Caco-2 (cell line): ENCODE data around the gene HAPSTR1. TPM values are rescaled to one million over a fixed set of nuclear protein-coding genes. Genes with fewer than 3 reads are reported as not detected.

ENCODE experiments used
- BruUV-seq: library from RNA; stranded (reverse); fragments of 400-500 nt; replicated peaks from 2 replicates; lab custom pipeline; 2021; lab: Mats Ljungman, UMichigan
- CTCF ChIA-PET: fragments of 300-600 bp; sonication (Branson Sonifier 250); formaldehyde crosslinking; loops from one replicate; lab custom pipeline; 2022; ENCODE audit warnings: antibody characterized with exemption; lab: Charles Lee
- POLR2A ChIA-PET: fragments of 300-600 bp; sonication (Branson Sonifier 250); formaldehyde crosslinking; loops from one replicate; lab custom pipeline; 2022; ENCODE audit warnings: antibody characterized with exemption; lab: Charles Lee
- DNase-seq, 2 experiments: peaks; one replicate each; pipeline versions ENCODE4 v3.0.0 to v3.0.0-alpha.2; 2020 to 2022
- H3K27me3 ChIP-seq: replicated peaks from 2 replicates; pipeline ENCODE4 v1.6.0; 2011; ENCODE audit warnings: low read length; ENCODE audit not compliant: control insufficient read depth, insufficient read depth
- H3K36me3 ChIP-seq: 2 replicates; pipeline ENCODE4 v1.5.1; 2011; ENCODE audit warnings: low read length; ENCODE audit not compliant: control insufficient read depth, insufficient read depth
- H3K4me1 ChIP-seq: fragments of 250-450 bp; sonication (Bioruptor Pico); 2 replicates; pipeline ENCODE4 v1.5.1; 2020; ENCODE audit warnings: mild to moderate bottlenecking
- H3K4me3 ChIP-seq: 2 replicates; pipeline ENCODE4 v1.5.1; 2011; ENCODE audit warnings: low read depth, mild to moderate bottlenecking, control low read depth, low read length
- H3K9me3 ChIP-seq: fragments of 250-450 bp; sonication (Bioruptor Pico); 2 replicates; pipeline ENCODE4 v1.5.1; 2020; ENCODE audit warnings: mild to moderate bottlenecking, moderate library complexity
- H3K27ac Mint-ChIP-seq: one replicate; pipeline ENCODE4 v1.8.0; 2022; ENCODE audit warnings: mixed read lengths; ENCODE audit not compliant: unreplicated experiment
- H3K27me3 Mint-ChIP-seq: one replicate; pipeline ENCODE4 v1.8.0; 2022; ENCODE audit warnings: mixed read lengths; ENCODE audit not compliant: insufficient read depth, unreplicated experiment
- H3K36me3 Mint-ChIP-seq: one replicate; pipeline ENCODE4 v1.8.0; 2022; ENCODE audit warnings: mild to moderate bottlenecking, mixed read lengths; ENCODE audit not compliant: insufficient read depth, unreplicated experiment
- H3K4me1 Mint-ChIP-seq: one replicate; pipeline ENCODE4 v1.8.0; 2022; ENCODE audit warnings: low read depth, mixed read lengths; ENCODE audit not compliant: unreplicated experiment
- H3K4me3 Mint-ChIP-seq: one replicate; pipeline ENCODE4 v1.8.0; 2022; ENCODE audit warnings: mild to moderate bottlenecking, moderate library complexity, mixed read lengths; ENCODE audit not compliant: unreplicated experiment
- H3K9me3 Mint-ChIP-seq: one replicate; pipeline ENCODE4 v1.8.0; 2022; ENCODE audit warnings: mixed read lengths; ENCODE audit not compliant: unreplicated experiment
- intact Hi-C: fragments of 100-400 bp; cut with micrococcal nuclease; formaldehyde crosslinking; loops from one replicate; pipeline ENCODE4 v1.10.0; 2022; ENCODE audit not compliant: unreplicated experiment
- total RNA-seq: library from RNA; stranded (reverse); gene quantifications from 2 replicates; pipeline ENCODE4 v1.2.3, GENCODE V29; 2022
- TF ChIP-seq, protein P1 (sequence below), 2 experiments: fragments of 200-600 bp in 1 of 2; IDR thresholded peaks; 1 replicate in 1 of 2; 2 replicates in 1 of 2; pipeline versions ENCODE4 v1.5.1 to v1.8.0; 2011 to 2022; ENCODE audit warnings: antibody characterized with exemption in 1 of 2, control low read depth in 1 of 2, inconsistent platforms in 1 of 2, low read depth in 1 of 2, low read length in 1 of 2, mild to moderate bottlenecking in 1 of 2, moderate library complexity in 1 of 2; ENCODE audit not compliant: insufficient read depth in 1 of 2, severe bottlenecking in 1 of 2, unreplicated experiment in 1 of 2

HAPSTR1 gene
- total RNA-seq, 1 experiment from 2014 or later, result 47.1 TPM

- BruUV-seq, result no TSS peak
- TF ChIP-seq, protein P1, sequence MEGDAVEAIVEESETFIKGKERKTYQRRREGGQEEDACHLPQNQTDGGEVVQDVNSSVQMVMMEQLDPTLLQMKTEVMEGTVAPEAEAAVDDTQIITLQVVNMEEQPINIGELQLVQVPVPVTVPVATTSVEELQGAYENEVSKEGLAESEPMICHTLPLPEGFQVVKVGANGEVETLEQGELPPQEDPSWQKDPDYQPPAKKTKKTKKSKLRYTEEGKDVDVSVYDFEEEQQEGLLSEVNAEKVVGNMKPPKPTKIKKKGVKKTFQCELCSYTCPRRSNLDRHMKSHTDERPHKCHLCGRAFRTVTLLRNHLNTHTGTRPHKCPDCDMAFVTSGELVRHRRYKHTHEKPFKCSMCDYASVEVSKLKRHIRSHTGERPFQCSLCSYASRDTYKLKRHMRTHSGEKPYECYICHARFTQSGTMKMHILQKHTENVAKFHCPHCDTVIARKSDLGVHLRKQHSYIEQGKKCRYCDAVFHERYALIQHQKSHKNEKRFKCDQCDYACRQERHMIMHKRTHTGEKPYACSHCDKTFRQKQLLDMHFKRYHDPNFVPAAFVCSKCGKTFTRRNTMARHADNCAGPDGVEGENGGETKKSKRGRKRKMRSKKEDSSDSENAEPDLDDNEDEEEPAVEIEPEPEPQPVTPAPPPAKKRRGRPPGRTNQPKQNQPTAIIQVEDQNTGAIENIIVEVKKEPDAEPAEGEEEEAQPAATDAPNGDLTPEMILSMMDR (IDR thresholded peaks at IDR 0.05; ENCODE audit: insufficient read depth in 1 of 2, low read depth in 1 of 2, low read length in 1 of 2, severe bottlenecking in 1 of 2, unreplicated experiment in 1 of 2), result no peak
- no peak overlapping the region for H3K27ac Mint-ChIP-seq
- no peaks in the 10 kb centered on the region for H3K36me3 Mint-ChIP-seq
- ChIA-PET POLR2A (interaction anchor here (0.7 kb wide), 1 partner anchor 21 kb away, joined by 3 read pairs; the partner anchor contains the start of gene HAPSTR1), CTCF (no interaction called here)
- peaks cover 2% of the 10 kb centered on the region for H3K9me3 Mint-ChIP-seq
- DNase-seq, result no peak
- Histone ChIP-seq H3K9me3 (no peaks in the 10 kb centered on the region), H3K36me3 (no peaks in the 10 kb centered on the region), H3K4me1 (no peaks in the 10 kb centered on the region), H3K4me3 (no peak overlapping the region), H3K27me3 (no peaks in the 10 kb centered on the region)
- intact Hi-C loops, result no loop called here
- peaks cover under 1% of the 10 kb centered on the region for H3K4me1 Mint-ChIP-seq
- H3K27me3 Mint-ChIP-seq, result no peaks in the 10 kb centered on the region
- no peak overlapping the region for H3K4me3 Mint-ChIP-seq
These were observed 21.2 kb upstream of the HAPSTR1 start for GRCh38 chr16:9070254-9070653.

GRCh38 chr16:9071377-9071776, 20.1 kb upstream of the HAPSTR1 start:
- intact Hi-C loops, result no loop called here
- Mint-ChIP-seq H3K9me3 (peaks cover 11% of the 10 kb centered on the region), H3K4me1 (peaks cover 12% of the 10 kb centered on the region), H3K27me3 (peaks cover 3% of the 10 kb centered on the region), H3K36me3 (peaks cover 1% of the 10 kb centered on the region), H3K27ac (no peak overlapping the region), H3K4me3 (no peak overlapping the region)
- Histone ChIP-seq H3K36me3 (no peaks in the 10 kb centered on the region), H3K4me1 (0 out of 2 replicates have a peak, but pooled peaks cover 6% of the 10 kb centered on the region), H3K4me3 (no peak overlapping the region), H3K9me3 (no peaks in the 10 kb centered on the region), H3K27me3 (no peaks in the 10 kb centered on the region)
- ChIA-PET POLR2A (no interaction called here), CTCF (no interaction called here)
- BruUV-seq, result no TSS peak
- no peak for DNase-seq
- TF ChIP-seq, protein P1 (IDR thresholded peaks at IDR 0.05; ENCODE audit: insufficient read depth in 1 of 2, low read depth in 1 of 2, low read length in 1 of 2, severe bottlenecking in 1 of 2, unreplicated experiment in 1 of 2), result no peak

DNA sequence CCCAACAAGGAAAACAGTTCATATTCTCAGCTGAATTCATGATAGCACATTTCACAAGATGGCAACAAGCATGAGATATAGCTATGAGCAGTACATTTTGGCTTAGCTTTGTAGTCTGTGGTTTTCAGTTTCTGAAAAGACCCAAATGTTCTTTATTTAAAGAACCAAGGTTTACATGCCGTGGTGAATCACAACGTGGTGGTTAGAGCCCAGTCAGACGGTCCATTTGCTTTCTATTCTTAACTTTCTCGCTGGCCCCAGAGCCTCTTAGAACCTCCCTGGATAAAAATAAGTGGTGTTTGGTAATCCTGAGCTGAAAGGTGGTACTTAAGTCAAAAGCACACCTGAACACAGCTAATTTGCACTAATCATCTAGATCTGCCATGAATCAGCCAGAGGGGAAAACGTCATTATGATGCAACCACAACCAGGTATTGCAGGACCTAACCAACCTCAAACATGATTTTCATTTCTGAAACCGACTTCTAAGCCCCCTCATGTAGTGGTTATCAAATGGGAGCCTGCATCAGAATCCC, 18.6 kb upstream of the HAPSTR1 start:
- ChIA-PET CTCF (no interaction called here), POLR2A (no interaction called here)
- Histone ChIP-seq H3K27me3 (no peaks in the 10 kb centered on the region), H3K4me1 (0 out of 2 replicates have a peak, but pooled peaks cover 6% of the 10 kb centered on the region), H3K9me3 (no peaks in the 10 kb centered on the region), H3K36me3 (no peaks in the 10 kb centered on the region), H3K4me3 (no peak overlapping the region)
- H3K27ac Mint-ChIP-seq, result no peak overlapping the region
- TF ChIP-seq, protein P1 (IDR thresholded peaks at IDR 0.05; ENCODE audit: insufficient read depth in 1 of 2, low read depth in 1 of 2, low read length in 1 of 2, severe bottlenecking in 1 of 2, unreplicated experiment in 1 of 2), result no peak
- no peak overlapping the region for H3K4me3 Mint-ChIP-seq
- no TSS peak for BruUV-seq
- H3K27me3 Mint-ChIP-seq, result peaks cover 3% of the 10 kb centered on the region
- peaks cover 11% of the 10 kb centered on the region for H3K9me3 Mint-ChIP-seq
- peaks cover 16% of the 10 kb centered on the region for H3K4me1 Mint-ChIP-seq
- no peak for DNase-seq
- intact Hi-C loops, result no loop called here
- H3K36me3 Mint-ChIP-seq, result peaks cover 5% of the 10 kb centered on the region
